Activated T-helper 1 cell treated with Interleukin-2 at 50 U/mL for 16 hours (primary cell): ENCODE data around the gene TCP11.

Experiments
- DNase-seq: peaks from one replicate; pipeline ENCODE4 v3.0.0-alpha.2; 2020; ENCODE audit warnings: low read depth

TCP11 gene

GRCh38 chr6:35173044-35173426 is 31.9 kb upstream of the TCP11 start:
- DNase-seq, result no peak

GRCh38 chr6:35170891-35171290 is 29.8 kb upstream of the TCP11 start:
- no peak for DNase-seq

- DNase-seq, result no peak
Measured at GRCh38 chr6:35170166-35170565, 29.0 kb upstream of the TCP11 start.

GRCh38 chr6:35168461-35168861 is 27.3 kb upstream of the TCP11 start:
- no peak for DNase-seq

GRCh38 chr6:35167505-35167904 is 26.4 kb upstream of the TCP11 start:
- DNase-seq, result no peak

- DNase-seq, result no peak
Measured at GRCh38 chr6:35166520-35166919, 25.4 kb upstream of the TCP11 start.

- no peak for DNase-seq
Measured at GRCh38 chr6:35166116-35166515, 25.0 kb upstream of the TCP11 start.

- no peak for DNase-seq
Measured at GRCh38 chr6:35165630-35166071, 24.5 kb upstream of the TCP11 start.

GRCh38 chr6:35164868-35165267 is 23.7 kb upstream of the TCP11 start:
- no peak for DNase-seq

- no peak for DNase-seq
Measured at GRCh38 chr6:35164277-35164676, 23.1 kb upstream of the TCP11 start.

- DNase-seq, result no peak
Measured at GRCh38 chr6:35163836-35164235, 22.7 kb upstream of the TCP11 start.

- DNase-seq, result no peak
Measured at GRCh38 chr6:35161776-35162607, 20.9 kb upstream of the TCP11 start.

GRCh38 chr6:35161266-35161665 is 20.1 kb upstream of the TCP11 start:
- DNase-seq, result no peak

- DNase-seq, result no peak
Measured at GRCh38 chr6:35160642-35161041, 19.5 kb upstream of the TCP11 start.

- no peak for DNase-seq
Measured at GRCh38 chr6:35158520-35158919, 17.4 kb upstream of the TCP11 start.

GRCh38 chr6:35154947-35155346 is 13.8 kb upstream of the TCP11 start:
- DNase-seq, result no peak

GRCh38 chr6:35154262-35154661 is 13.1 kb upstream of the TCP11 start:
- no peak for DNase-seq

- DNase-seq, result no peak
Measured at GRCh38 chr6:35152067-35152707, 11.0 kb upstream of the TCP11 start.

- DNase-seq, result no peak
Measured at GRCh38 chr6:35151466-35151865, 10.3 kb upstream of the TCP11 start.

- no peak for DNase-seq
Measured at GRCh38 chr6:35149891-35150566, 8.9 kb upstream of the TCP11 start.

GRCh38 chr6:35148167-35148741 is 7.1 kb upstream of the TCP11 start:
- no peak for DNase-seq

- DNase-seq, result no peak
Measured at GRCh38 chr6:35147486-35147885, 6.3 kb upstream of the TCP11 start.

GRCh38 chr6:35147026-35147425 is 5.9 kb upstream of the TCP11 start:
- no peak for DNase-seq
